H1 (cell line): ENCODE data around the gene UBE2E1. TPM values are rescaled to one million over a fixed set of nuclear protein-coding genes. Genes with fewer than 3 reads are reported as not detected.
A peak's percentile ranks its signal among the peaks of the same experiment; 100 is the strongest.

Source experiments
- CTCF ChIA-PET: fragments of 300-600 bp; sonication (Branson Sonifier 250); formaldehyde crosslinking; loops from one replicate; lab custom pipeline; 2021; ENCODE audit not compliant: partially characterized antibody; lab: Charles Lee
- POLR2A ChIA-PET: fragments of 300-600 bp; sonication (Branson Sonifier 250); formaldehyde crosslinking; loops from one replicate; lab custom pipeline; 2021; ENCODE audit warnings: inconsistent platforms; ENCODE audit not compliant: partially characterized antibody; lab: Charles Lee
- DNase-seq, 2 experiments: peaks; one replicate each; pipeline versions ENCODE4 v3.0.0 to v3.0.0-alpha.2; 2010 to 2022; ENCODE audit warnings: low spot score in 2 of 2, low read depth in 1 of 2, mixed read lengths in 1 of 2
- FAIRE-seq: peaks from 2 replicates; lab custom pipeline; 2011; peaks lifted over from hg19 to GRCh38; lab: Jason Lieb, UNC
- H2AFZ ChIP-seq: 2 replicates; pipeline ENCODE4 v1.8.1; 2012; ENCODE audit warnings: low read length, inconsistent platforms
- H2AK5ac ChIP-seq: 2 replicates; pipeline ENCODE4 v1.6.1; 2013; ENCODE audit warnings: low read depth, low read length
- H2BK120ac ChIP-seq: replicated peaks from 2 replicates; pipeline ENCODE3; 2013; ENCODE audit warnings: low read depth, low read length, inconsistent platforms
- H2BK12ac ChIP-seq: 2 replicates; pipeline ENCODE4 v1.6.1; 2013; ENCODE audit warnings: low read depth, low read length
- H2BK15ac ChIP-seq: 2 replicates; pipeline ENCODE4 v1.6.1; 2013; ENCODE audit warnings: low read length
- H2BK20ac ChIP-seq: 2 replicates; pipeline ENCODE4 v1.6.1; 2013; ENCODE audit warnings: low read length
- H2BK5ac ChIP-seq: 2 replicates; pipeline ENCODE4 v1.6.1; 2013; ENCODE audit warnings: low read depth, low read length
- H3K14ac ChIP-seq: 2 replicates; pipeline ENCODE4 v1.6.1; 2013; ENCODE audit warnings: inconsistent platforms; ENCODE audit not compliant: insufficient read length
- H3K18ac ChIP-seq: 2 replicates; pipeline ENCODE4 v1.6.1; 2013; ENCODE audit warnings: low read length; ENCODE audit errors: extremely low read depth
- H3K23ac ChIP-seq: 2 replicates; pipeline ENCODE4 v1.6.1; 2013; ENCODE audit warnings: inconsistent platforms; ENCODE audit not compliant: insufficient read length
- H3K23me2 ChIP-seq: 2 replicates; pipeline ENCODE4 v1.6.1; 2013; ENCODE audit warnings: low read depth, low read length
- H3K27ac ChIP-seq: 2 replicates; pipeline ENCODE4 v1.6.1; 2011; ENCODE audit warnings: low read depth, low read length, inconsistent platforms
- H3K27me3 ChIP-seq, 4 experiments: replicated peaks in 1 of 4; 1 replicate in 1 of 4; 2 replicates in 3 of 4; pipeline versions ENCODE4 v1.6.1 to v1.8.1; 2011 to 2013; ENCODE audit warnings: low read length in 3 of 4, mild to moderate bottlenecking in 3 of 4, inconsistent platforms in 2 of 4, mixed read lengths in 2 of 4, moderate library complexity in 1 of 4; ENCODE audit not compliant: control insufficient read depth in 3 of 4, insufficient read depth in 3 of 4; ENCODE audit errors: extremely low read depth in 1 of 4
- H3K36me3 ChIP-seq, 4 experiments: 2 replicates each; pipeline versions ENCODE4 v1.6.1 to v1.8.1; 2011 to 2013; ENCODE audit warnings: mild to moderate bottlenecking in 4 of 4, low read length in 3 of 4, moderate library complexity in 2 of 4, control low read depth in 1 of 4, inconsistent platforms in 1 of 4; ENCODE audit not compliant: insufficient read depth in 4 of 4, control insufficient read depth in 2 of 4
- H3K4ac ChIP-seq: replicated peaks from 2 replicates; pipeline ENCODE3; 2013; ENCODE audit warnings: low read length, low read depth, mixed read lengths, inconsistent platforms; ENCODE audit not compliant: insufficient read length
- H3K4me1 ChIP-seq, 4 experiments: replicated peaks in 1 of 4; 1 replicate in 1 of 4; 2 replicates in 3 of 4; pipeline versions ENCODE4 v1.6.1 to v1.8.1; 2011 to 2013; ENCODE audit warnings: low read length in 3 of 4, inconsistent platforms in 2 of 4, mixed read lengths in 1 of 4; ENCODE audit not compliant: insufficient read depth in 4 of 4, control insufficient read depth in 3 of 4
- H3K4me2 ChIP-seq, 2 experiments: 2 replicates each; pipeline versions ENCODE4 v1.6.1 to v1.8.1; 2011 to 2013; ENCODE audit warnings: low read depth in 2 of 2, low read length in 2 of 2, control low read depth in 1 of 2, inconsistent platforms in 1 of 2, mild to moderate bottlenecking in 1 of 2; ENCODE audit not compliant: insufficient read depth in 1 of 2
- H3K4me3 ChIP-seq, 4 experiments: fragments of 200-600, 300-600 bp in 1 of 4; sonication (generic), shearing (Covaris generic), sonication (Bioruptor Twin) in 1 of 4; 2 replicates each; pipeline versions ENCODE4 v1.5.1 to v1.8.1; 2011 to 2016; ENCODE audit warnings: low read length in 4 of 4, low read depth in 3 of 4, control low read depth in 2 of 4, inconsistent platforms in 2 of 4, mild to moderate bottlenecking in 2 of 4, mixed read lengths in 1 of 4, moderate library complexity in 1 of 4; ENCODE audit not compliant: insufficient read depth in 2 of 4; ENCODE audit errors: extremely low read depth in 1 of 4
- H3K56ac ChIP-seq: replicated peaks from 2 replicates; pipeline ENCODE3; 2013; ENCODE audit warnings: low read depth, mild to moderate bottlenecking, mixed read lengths, low read length, inconsistent platforms; ENCODE audit not compliant: insufficient read length
- H3K79me1 ChIP-seq: 2 replicates; pipeline ENCODE4 v1.6.1; 2013; ENCODE audit warnings: low read depth, low read length, control low read depth
- H3K79me2 ChIP-seq, 2 experiments: 2 replicates each; pipeline versions ENCODE4 v1.6.1 to v1.8.1; 2012 to 2013; ENCODE audit warnings: low read length in 2 of 2, mild to moderate bottlenecking in 2 of 2, inconsistent platforms in 1 of 2; ENCODE audit not compliant: insufficient read depth in 2 of 2, control insufficient read depth in 1 of 2
- H3K9ac ChIP-seq, 4 experiments: replicated peaks in 1 of 4; 1 replicate in 1 of 4; 2 replicates in 3 of 4; pipeline versions ENCODE4 v1.6.1 to v1.8.1; 2011 to 2013; ENCODE audit warnings: low read depth in 3 of 4, low read length in 3 of 4, control low read depth in 2 of 4, mild to moderate bottlenecking in 2 of 4, moderate library complexity in 2 of 4, inconsistent platforms in 1 of 4; ENCODE audit errors: extremely low read depth in 1 of 4
- H3K9me3 ChIP-seq, 2 experiments: 2 replicates each; pipeline versions ENCODE4 v1.6.1 to v1.8.1; 2012 to 2013; ENCODE audit warnings: mild to moderate bottlenecking in 2 of 2, moderate library complexity in 2 of 2, control low read depth in 1 of 2, inconsistent platforms in 1 of 2, low read depth in 1 of 2, low read length in 1 of 2, mixed read lengths in 1 of 2; ENCODE audit not compliant: insufficient read depth in 2 of 2
- H4K20me1 ChIP-seq, 2 experiments: replicated peaks in 1 of 2; 2 replicates each; pipeline versions ENCODE3 to v1.8.1; 2011 to 2013; ENCODE audit warnings: inconsistent platforms in 2 of 2, low read length in 2 of 2, mild to moderate bottlenecking in 1 of 2; ENCODE audit not compliant: insufficient read depth in 2 of 2, control insufficient read depth in 1 of 2
- H4K5ac ChIP-seq: 2 replicates; pipeline ENCODE4 v1.6.1; 2013; ENCODE audit warnings: low read length, low read depth, mixed read lengths, inconsistent platforms; ENCODE audit not compliant: insufficient read length
- H4K8ac ChIP-seq: 2 replicates; pipeline ENCODE4 v1.8.0; 2013; ENCODE audit warnings: mild to moderate bottlenecking, moderate library complexity, low read length, inconsistent platforms; ENCODE audit not compliant: insufficient read depth; ENCODE audit errors: extremely low read depth
- H4K91ac ChIP-seq: replicated peaks from 2 replicates; pipeline ENCODE3; 2013; ENCODE audit warnings: low read length, mixed read lengths, inconsistent platforms; ENCODE audit not compliant: insufficient read length
- CTCF ChIP-seq, 3 experiments: IDR thresholded peaks; 1 replicate in 2 of 3; 2 replicates in 1 of 3; pipeline versions ENCODE4 v1.5.1 to v1.6.1; 2011; ENCODE audit warnings: low read length in 3 of 3, mild to moderate bottlenecking in 3 of 3, inconsistent platforms in 2 of 3, low read depth in 1 of 3, moderate library complexity in 1 of 3; ENCODE audit not compliant: insufficient read depth in 1 of 3; ENCODE audit errors: control extremely low read depth in 1 of 3
- JUND ChIP-seq: IDR thresholded peaks from 2 replicates; pipeline ENCODE4 v1.6.1; 2011; ENCODE audit warnings: mild to moderate bottlenecking, improper control_type of control experiment, low read length
- RAD21 ChIP-seq, 2 experiments: IDR thresholded peaks in 1 of 2; conservative IDR thresholded peaks in 1 of 2; 2 replicates each; pipeline ENCODE4 v1.6.1; 2011; ENCODE audit warnings: low read depth in 2 of 2, low read length in 2 of 2, improper control_type of control experiment in 1 of 2, inconsistent platforms in 1 of 2, mild to moderate bottlenecking in 1 of 2, moderate library complexity in 1 of 2
- TCF12 ChIP-seq: IDR thresholded peaks from 2 replicates; pipeline ENCODE4 v1.6.1; 2011; ENCODE audit warnings: low read depth, mild to moderate bottlenecking, low read length
- YY1 ChIP-seq: IDR thresholded peaks from 2 replicates; pipeline ENCODE4 v1.6.1; 2011; ENCODE audit warnings: low read depth, mild to moderate bottlenecking, low read length
- WGBS, 2 experiments: shearing (Covaris generic) in 1 of 2; methylation state at CpG; one replicate each; pipeline versions ENCODE4 v1.1.6 to v1.1.7; 2013 to 2015; ENCODE audit warnings: low lambda C conversion rate in 2 of 2, mixed read lengths in 2 of 2, inconsistent platforms in 1 of 2, low coverage in 1 of 2, missing lambda C conversion rate in 1 of 2; ENCODE audit not compliant: insufficient replicate concordance in 2 of 2, insufficient coverage in 1 of 2, insufficient read length in 1 of 2; ENCODE audit errors: extremely low coverage in 1 of 2, missing lambda C conversion rate in 1 of 2; 5-methylcytosine and 5-hydroxymethylcytosine counted together
- polyA plus RNA-seq, 7 experiments: library from polyadenylated mRNA; depleted of rRNA in 3 of 7; stranded (reverse) in 5 of 7; unstranded in 2 of 7; fragments of >200 nt in 5 of 7; fragments of 200-250 nt in 2 of 7; gene quantifications; 1 replicate in 5 of 7; 2 replicates in 1 of 7; 4 replicates in 1 of 7; pipeline versions ENCODE4 v1.2.1 to v1.2.3, GENCODE V29; 2011 to 2013; ENCODE audit warnings: missing spikeins in 2 of 7, mixed read lengths in 2 of 7
- total RNA-seq: library from RNA; stranded (reverse); fragmentation: NEBNext Ultra II Directional; extraction: Animal tissue kit (Norgen Biotek cat#: 25700); gene quantifications from 2 replicates; pipeline ENCODE4 v1.2.1, GENCODE V29; 2021

Gene UBE2E1
- total and polyA plus RNA-seq, 2 of the 8 experiments (the other 6 are each of a cell fraction or from before 2014, with no cell fraction given) = 109 to 141 TPM

- no peak overlapping the region for H3K4ac ChIP-seq
- no peaks in the 10 kb centered on the region for H3K9me3 ChIP-seq
- ChIA-PET CTCF (interaction anchor here (0.6 to 3.0 kb wide), 25 partner anchors 10 to 572 kb away, joined by 3 to 21 read pairs (median 3); no protein-coding TSS in a partner anchor), POLR2A (interaction anchor here (1.0 kb wide), 1 partner anchor 14 kb away, joined by 3 read pairs; no protein-coding TSS in a partner anchor)
- no peaks in the 10 kb centered on the region for H3K36me3 ChIP-seq
- H3K4me2 ChIP-seq = peak overlapping the region in 1 of 2 experiments; percentile 59; a peak in 2 of 4 replicates
- H2BK15ac ChIP-seq = no peak overlapping the region
- no peaks in the 10 kb centered on the region for H3K23me2 ChIP-seq
- no peak overlapping the region for H3K56ac ChIP-seq
- H3K27ac ChIP-seq = peak overlapping the region; percentile 57; the same call in 1 of the 2 replicates
- H4K5ac ChIP-seq = no peak overlapping the region
- DNase-seq = no peak
- peak; percentile 19 to 62 (median 43) for TF ChIP-seq CTCF (IDR thresholded peaks at IDR 0.05; ENCODE audit: control extremely low read depth in 1 of 3, insufficient read depth in 1 of 3, low read depth in 1 of 3, low read length in 3 of 3)
- TF ChIP-seq JUND = no peak
- peak; percentile 67; the same call in 1 of the 2 replicates for TF ChIP-seq YY1
- TF ChIP-seq TCF12 = no peak
- TF ChIP-seq RAD21 (IDR thresholded peaks at IDR 0.05 in 1 of 2, conservative IDR thresholded peaks at IDR 0.05 in 1 of 2; ENCODE audit: low read depth in 2 of 2, low read length in 2 of 2) = peak; percentile 53 to 66
- H3K79me2 ChIP-seq = no peaks in the 10 kb centered on the region
- H3K4me1 ChIP-seq = peaks cover 6 to 23% (median 18%) of the 10 kb centered on the region in 4 experiments; a peak in 6 of 7 replicates
- no peak overlapping the region for H2BK120ac ChIP-seq
- H3K79me1 ChIP-seq = no peaks in the 10 kb centered on the region
- peak; percentile 57 for FAIRE-seq
- H3K9ac ChIP-seq = no peak overlapping the region
- H3K27me3 ChIP-seq = no peaks in the 10 kb centered on the region; a peak in 1 of 7 replicates
- H3K4me3 ChIP-seq = no peak overlapping the region; a peak in 1 of 8 replicates
- peak overlapping the region; percentile 11 for H4K91ac ChIP-seq
- WGBS, 2 experiments = 72% methylated on average over 2 of the region's 2 CpGs; no CpG with 5 or more reads in 1 of the 2 experiments
- no peak overlapping the region for H4K8ac ChIP-seq
- peak overlapping the region; percentile 68 for H2BK20ac ChIP-seq
- H3K14ac ChIP-seq = no peak overlapping the region
- H2AK5ac ChIP-seq = no peak overlapping the region
- no peak overlapping the region; the same call in 1 of the 2 replicates for H2AFZ ChIP-seq
- H4K20me1 ChIP-seq = no peaks in the 10 kb centered on the region
- H3K18ac ChIP-seq = peak overlapping the region; percentile 4; the same call in 1 of the 2 replicates
- H2BK12ac ChIP-seq = peak overlapping the region; percentile 40; the same call in 1 of the 2 replicates
- H3K23ac ChIP-seq = no peak overlapping the region
- no peak overlapping the region for H2BK5ac ChIP-seq
These were observed 44.3 kb upstream of the UBE2E1 start for GRCh38 chr3:23761440-23761896.
